ENCODE measurements around the gene SIPA1L2.

DNA sequence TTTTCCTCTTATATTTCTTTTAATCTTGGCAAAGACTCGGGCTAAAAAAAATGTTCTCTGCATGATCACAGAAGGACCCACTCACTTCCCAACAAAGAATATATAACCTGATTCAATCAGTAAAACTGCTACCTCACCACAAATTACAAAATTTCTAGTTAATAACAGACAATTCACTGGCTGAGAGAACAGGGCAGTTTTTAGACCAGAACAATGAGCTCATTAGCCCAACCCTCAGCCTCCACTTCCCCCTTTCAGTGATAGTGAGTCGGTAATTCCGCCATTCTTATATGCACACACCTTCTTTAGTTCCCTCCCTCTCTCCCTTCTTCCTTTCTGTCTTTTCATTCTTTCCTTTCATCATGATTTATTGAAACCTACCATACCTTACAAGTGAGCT is 8.9 kb downstream of the SIPA1L2 start:
- TF ChIP-seq CTCF (IDR thresholded peaks at IDR 0.05; ENCODE audit: insufficient read depth, low read depth, low read length) (no peak), EZH2 (IDR thresholded peaks at IDR 0.05; ENCODE audit: insufficient read depth, low read length) (no peak)
